GM12878 (cell line): Measurements from ENCODE around the gene ADRA2C. TPM values are rescaled to one million over a fixed set of nuclear protein-coding genes. Genes with fewer than 3 reads are reported as not detected.

Experiments
- ESRRA ChIP-seq: IDR thresholded peaks from 2 replicates; pipeline ENCODE4 v1.6.1; 2012; ENCODE audit warnings: mild to moderate bottlenecking, low read length, improper control_type of control experiment
- KDM1A ChIP-seq: fragments of 200-600 bp; sonication (generic); IDR thresholded peaks from 2 replicates; pipeline ENCODE4 v1.6.1; 2016; ENCODE audit warnings: borderline replicate concordance
- NFIC ChIP-seq: IDR thresholded peaks from 2 replicates; pipeline ENCODE4 v1.6.1; 2012; ENCODE audit warnings: low read depth, mild to moderate bottlenecking, inconsistent platforms, low read length, moderate library complexity
- POLR2AphosphoS2 ChIP-seq: IDR thresholded peaks from 2 replicates; pipeline ENCODE4 v1.6.1; 2011; ENCODE audit warnings: low read depth, mild to moderate bottlenecking, low read length, improper control_type of control experiment, moderate library complexity
- POLR2AphosphoS5 ChIP-seq: IDR thresholded peaks from 2 replicates; pipeline ENCODE4 v1.6.1; 2011; ENCODE audit warnings: mild to moderate bottlenecking, low read length, inconsistent platforms
- RCOR1 ChIP-seq: conservative IDR thresholded peaks from 2 replicates; pipeline ENCODE4 v1.6.1; 2012; ENCODE audit warnings: low read depth, low read length, improper control_type of control experiment
- STAT3 ChIP-seq: IDR thresholded peaks from 2 replicates; pipeline ENCODE4 v1.6.1; 2011; ENCODE audit warnings: low read depth, low read length, improper control_type of control experiment
- TCF7 ChIP-seq: IDR thresholded peaks from 2 replicates; pipeline ENCODE4 v1.6.1; 2014; ENCODE audit warnings: antibody characterized with exemption, borderline replicate concordance
- polyA plus RNA-seq, 11 experiments: library from polyadenylated mRNA; depleted of rRNA in 4 of 11; unstranded in 6 of 11; stranded (reverse) in 5 of 11; fragments of >200 nt; fragmentation: Nextera tagmentation in 4 of 11; fragmentation: Illumina TruSeq in 1 of 11; extraction: Ambion mirVana in 4 of 11; extraction: Trizol in 1 of 11; gene quantifications; 1 replicate in 1 of 11; 2 replicates in 10 of 11; pipeline versions ENCODE4 v1.2.1 to v1.2.3, GENCODE V29; 2011 to 2016; ENCODE audit warnings: inconsistent platforms in 2 of 11, missing spikeins in 2 of 11, low read depth in 1 of 11
- total RNA-seq, 4 experiments: library from RNA; depleted of rRNA in 3 of 4; stranded (reverse); fragments of >200 nt in 3 of 4; fragmentation: Illumina TruSeq in 1 of 4; extraction: Trizol in 1 of 4; gene quantifications; 2 replicates each; pipeline versions ENCODE4 v1.2.1 to v1.2.3, GENCODE V29; 2013 to 2021
- TF ChIP-seq, protein P1 (sequence below): fragments of 450-650 bp; IDR thresholded peaks from 2 replicates; pipeline ENCODE4 v1.6.1; 2017; ENCODE audit warnings: mild to moderate bottlenecking, moderate library complexity
- TF ChIP-seq, protein P2 (sequence below): IDR thresholded peaks from 2 replicates; pipeline ENCODE4 v1.6.1; 2011; ENCODE audit warnings: mild to moderate bottlenecking, low read depth, low read length, moderate library complexity; ENCODE audit not compliant: insufficient replicate concordance

The ADRA2C gene
- total and polyA plus RNA-seq, 10 of the 15 experiments (the other 5 are each of a cell fraction or from before 2014, with no cell fraction given): 0.15 TPM; not detected in 9

DNA sequence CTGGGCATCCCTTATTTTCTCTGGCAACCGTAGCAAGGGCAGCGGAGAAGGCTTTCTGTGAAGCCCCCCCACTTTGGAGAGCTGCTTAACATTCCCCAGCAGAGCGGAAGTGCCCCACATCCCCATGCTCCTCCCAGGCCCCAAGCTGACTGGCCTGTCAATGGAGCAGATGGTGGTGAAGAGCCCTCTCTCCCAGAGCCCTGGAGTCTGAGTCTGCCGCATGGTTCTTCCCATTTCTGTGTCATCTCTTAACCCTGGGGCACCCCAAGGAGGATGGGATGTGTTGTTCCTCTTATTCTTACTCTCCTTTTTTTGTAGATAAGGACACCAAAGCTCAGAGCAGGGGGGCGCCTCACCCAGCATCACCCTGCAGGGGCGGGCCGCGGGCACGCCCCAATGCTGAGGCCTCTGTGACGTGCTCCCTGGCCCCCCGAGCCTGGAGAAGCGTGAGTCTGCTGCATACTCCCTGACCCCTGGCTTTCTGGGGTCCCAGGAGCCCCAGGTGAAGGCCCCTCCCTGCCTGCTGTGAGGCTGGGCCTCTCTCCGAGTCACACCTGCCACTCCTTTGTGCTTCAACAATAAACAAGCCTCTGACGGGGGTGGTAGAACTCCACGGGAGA is 35.9 kb downstream of the ADRA2C start (continued):
- TF ChIP-seq POLR2AphosphoS5: no peak
- no peak for TF ChIP-seq RCOR1
- TF ChIP-seq, protein P1, sequence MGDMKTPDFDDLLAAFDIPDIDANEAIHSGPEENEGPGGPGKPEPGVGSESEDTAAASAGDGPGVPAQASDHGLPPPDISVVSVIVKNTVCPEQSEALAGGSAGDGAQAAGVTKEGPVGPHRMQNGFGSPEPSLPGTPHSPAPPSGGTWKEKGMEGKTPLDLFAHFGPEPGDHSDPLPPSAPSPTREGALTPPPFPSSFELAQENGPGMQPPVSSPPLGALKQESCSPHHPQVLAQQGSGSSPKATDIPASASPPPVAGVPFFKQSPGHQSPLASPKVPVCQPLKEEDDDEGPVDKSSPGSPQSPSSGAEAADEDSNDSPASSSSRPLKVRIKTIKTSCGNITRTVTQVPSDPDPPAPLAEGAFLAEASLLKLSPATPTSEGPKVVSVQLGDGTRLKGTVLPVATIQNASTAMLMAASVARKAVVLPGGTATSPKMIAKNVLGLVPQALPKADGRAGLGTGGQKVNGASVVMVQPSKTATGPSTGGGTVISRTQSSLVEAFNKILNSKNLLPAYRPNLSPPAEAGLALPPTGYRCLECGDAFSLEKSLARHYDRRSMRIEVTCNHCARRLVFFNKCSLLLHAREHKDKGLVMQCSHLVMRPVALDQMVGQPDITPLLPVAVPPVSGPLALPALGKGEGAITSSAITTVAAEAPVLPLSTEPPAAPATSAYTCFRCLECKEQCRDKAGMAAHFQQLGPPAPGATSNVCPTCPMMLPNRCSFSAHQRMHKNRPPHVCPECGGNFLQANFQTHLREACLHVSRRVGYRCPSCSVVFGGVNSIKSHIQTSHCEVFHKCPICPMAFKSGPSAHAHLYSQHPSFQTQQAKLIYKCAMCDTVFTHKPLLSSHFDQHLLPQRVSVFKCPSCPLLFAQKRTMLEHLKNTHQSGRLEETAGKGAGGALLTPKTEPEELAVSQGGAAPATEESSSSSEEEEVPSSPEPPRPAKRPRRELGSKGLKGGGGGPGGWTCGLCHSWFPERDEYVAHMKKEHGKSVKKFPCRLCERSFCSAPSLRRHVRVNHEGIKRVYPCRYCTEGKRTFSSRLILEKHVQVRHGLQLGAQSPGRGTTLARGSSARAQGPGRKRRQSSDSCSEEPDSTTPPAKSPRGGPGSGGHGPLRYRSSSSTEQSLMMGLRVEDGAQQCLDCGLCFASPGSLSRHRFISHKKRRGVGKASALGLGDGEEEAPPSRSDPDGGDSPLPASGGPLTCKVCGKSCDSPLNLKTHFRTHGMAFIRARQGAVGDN: no peak
- no peak for TF ChIP-seq NFIC
- no peak for TF ChIP-seq STAT3
- TF ChIP-seq, protein P2, sequence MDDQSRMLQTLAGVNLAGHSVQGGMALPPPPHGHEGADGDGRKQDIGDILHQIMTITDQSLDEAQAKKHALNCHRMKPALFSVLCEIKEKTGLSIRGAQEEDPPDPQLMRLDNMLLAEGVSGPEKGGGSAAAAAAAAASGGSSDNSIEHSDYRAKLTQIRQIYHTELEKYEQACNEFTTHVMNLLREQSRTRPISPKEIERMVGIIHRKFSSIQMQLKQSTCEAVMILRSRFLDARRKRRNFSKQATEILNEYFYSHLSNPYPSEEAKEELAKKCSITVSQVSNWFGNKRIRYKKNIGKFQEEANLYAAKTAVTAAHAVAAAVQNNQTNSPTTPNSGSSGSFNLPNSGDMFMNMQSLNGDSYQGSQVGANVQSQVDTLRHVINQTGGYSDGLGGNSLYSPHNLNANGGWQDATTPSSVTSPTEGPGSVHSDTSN: no peak
- TF ChIP-seq KDM1A: no peak
- TF ChIP-seq POLR2AphosphoS2: no peak
- TF ChIP-seq ESRRA: no peak
- no peak for TF ChIP-seq TCF7
